GM21360 (cell line): ENCODE results near the gene KIAA0825.

Experiments used
- ATAC-seq: cut with Tn5 transposase; IDR thresholded peaks from one replicate; pipeline ENCODE4 v1.9.1; 2021; ENCODE audit warnings: mild to moderate bottlenecking, moderate library complexity; ENCODE audit not compliant: unreplicated experiment

The KIAA0825 gene

GRCh38 chr5:94508461-94509148, 109.8 kb downstream of the KIAA0825 start:
- ATAC-seq: no peak

GRCh38 chr5:94505327-94506068, 112.9 kb downstream of the KIAA0825 start:
- no peak for ATAC-seq

GRCh38 chr5:94503677-94504076, 114.7 kb downstream of the KIAA0825 start:
- no peak for ATAC-seq

GRCh38 chr5:94501365-94501764, 117.0 kb downstream of the KIAA0825 start:
- ATAC-seq: no peak

- ATAC-seq: no peak
Measured at GRCh38 chr5:94499806-94500205, 118.6 kb downstream of the KIAA0825 start.

GRCh38 chr5:94498199-94498598, 120.2 kb downstream of the KIAA0825 start:
- ATAC-seq: no peak

- no peak for ATAC-seq
Measured at GRCh38 chr5:94485067-94485466, 133.3 kb downstream of the KIAA0825 start.

- no peak for ATAC-seq
Measured at GRCh38 chr5:94481059-94481458, 137.3 kb downstream of the KIAA0825 start.

- ATAC-seq: no peak
Measured at GRCh38 chr5:94480486-94480885, 137.9 kb downstream of the KIAA0825 start.

GRCh38 chr5:94473936-94474335, 144.5 kb downstream of the KIAA0825 start:
- ATAC-seq: no peak

- no peak for ATAC-seq
Measured at GRCh38 chr5:94471521-94471920, 146.9 kb downstream of the KIAA0825 start.

- no peak for ATAC-seq
Measured at GRCh38 chr5:94470802-94471201, 147.6 kb downstream of the KIAA0825 start.

- ATAC-seq: no peak
Measured at GRCh38 chr5:94469894-94470329, 148.5 kb downstream of the KIAA0825 start.

GRCh38 chr5:94467954-94468930, 150.2 kb downstream of the KIAA0825 start:
- ATAC-seq: no peak

- no peak for ATAC-seq
Measured at GRCh38 chr5:94467346-94467953, 151.0 kb downstream of the KIAA0825 start.

GRCh38 chr5:94463739-94464138, 154.7 kb downstream of the KIAA0825 start:
- no peak for ATAC-seq

GRCh38 chr5:94461131-94461530, 157.3 kb downstream of the KIAA0825 start:
- no peak for ATAC-seq

- ATAC-seq: no peak
Measured at GRCh38 chr5:94459915-94460314, 158.5 kb downstream of the KIAA0825 start.

- ATAC-seq: no peak
Measured at GRCh38 chr5:94457788-94458187, 160.6 kb downstream of the KIAA0825 start.

GRCh38 chr5:94445726-94446125, 172.7 kb downstream of the KIAA0825 start:
- ATAC-seq: no peak

- no peak for ATAC-seq
Measured at GRCh38 chr5:94442991-94443390, 175.4 kb downstream of the KIAA0825 start.
